ENCODE results near the gene BRSK1. TPM values are rescaled to one million over a fixed set of nuclear protein-coding genes. Genes with fewer than 3 reads are reported as not detected.

Gene BRSK1
- total and polyA plus RNA-seq, 7 donors, result 0.14 to 1.1 (median 0.77) TPM

DNA sequence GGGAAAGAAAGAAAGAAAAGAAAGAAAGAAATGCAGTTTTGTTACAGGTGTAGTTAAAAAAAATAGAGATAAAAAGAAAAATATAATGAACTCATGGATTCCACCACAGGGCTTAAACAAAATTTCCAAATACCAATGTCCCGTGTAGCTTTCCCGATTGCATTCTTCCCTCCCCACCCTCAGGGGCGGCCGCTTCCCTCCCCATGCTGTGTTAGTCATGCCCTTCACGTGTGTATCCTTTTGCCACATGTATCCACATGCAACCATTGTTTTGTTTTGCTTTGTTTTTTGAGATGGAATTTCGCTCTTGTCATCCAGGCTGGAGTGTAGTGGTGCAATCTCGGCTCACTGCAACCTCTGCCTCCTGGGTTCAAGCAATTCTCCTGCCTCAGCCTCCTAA lies 52.3 kb downstream of the BRSK1 start:
- Histone ChIP-seq H3K4me1 (peaks cover 10% of the 10 kb centered on the region), H3K4me3 (no peak overlapping the region), H3K27me3 (ENCODE audit: insufficient read depth in 3 of 3, low read length in 2 of 3) (peaks cover 0 to 31% (median 0%) of the 10 kb centered on the region in 3 donors), H3K36me3 (ENCODE audit: insufficient read depth in 1 of 2, low read depth in 1 of 2) (no peaks in the 10 kb centered on the region), H3K9me3 (no peaks in the 10 kb centered on the region), H3K27ac (no peak overlapping the region)
- intact Hi-C loops (cut with DNase I), result loop anchor here (5.0 kb wide), 1 partner anchor 34 kb away; no protein-coding TSS in a partner anchor
- ATAC-seq (no peak), DNase-seq (no peak)
- TF ChIP-seq, protein P1, sequence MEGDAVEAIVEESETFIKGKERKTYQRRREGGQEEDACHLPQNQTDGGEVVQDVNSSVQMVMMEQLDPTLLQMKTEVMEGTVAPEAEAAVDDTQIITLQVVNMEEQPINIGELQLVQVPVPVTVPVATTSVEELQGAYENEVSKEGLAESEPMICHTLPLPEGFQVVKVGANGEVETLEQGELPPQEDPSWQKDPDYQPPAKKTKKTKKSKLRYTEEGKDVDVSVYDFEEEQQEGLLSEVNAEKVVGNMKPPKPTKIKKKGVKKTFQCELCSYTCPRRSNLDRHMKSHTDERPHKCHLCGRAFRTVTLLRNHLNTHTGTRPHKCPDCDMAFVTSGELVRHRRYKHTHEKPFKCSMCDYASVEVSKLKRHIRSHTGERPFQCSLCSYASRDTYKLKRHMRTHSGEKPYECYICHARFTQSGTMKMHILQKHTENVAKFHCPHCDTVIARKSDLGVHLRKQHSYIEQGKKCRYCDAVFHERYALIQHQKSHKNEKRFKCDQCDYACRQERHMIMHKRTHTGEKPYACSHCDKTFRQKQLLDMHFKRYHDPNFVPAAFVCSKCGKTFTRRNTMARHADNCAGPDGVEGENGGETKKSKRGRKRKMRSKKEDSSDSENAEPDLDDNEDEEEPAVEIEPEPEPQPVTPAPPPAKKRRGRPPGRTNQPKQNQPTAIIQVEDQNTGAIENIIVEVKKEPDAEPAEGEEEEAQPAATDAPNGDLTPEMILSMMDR (IDR thresholded peaks at IDR 0.05), result no peak
- 62 to 72% (median 66%) methylated on average over 7 of the region's 7 CpGs for WGBS, 3 donors

DNA sequence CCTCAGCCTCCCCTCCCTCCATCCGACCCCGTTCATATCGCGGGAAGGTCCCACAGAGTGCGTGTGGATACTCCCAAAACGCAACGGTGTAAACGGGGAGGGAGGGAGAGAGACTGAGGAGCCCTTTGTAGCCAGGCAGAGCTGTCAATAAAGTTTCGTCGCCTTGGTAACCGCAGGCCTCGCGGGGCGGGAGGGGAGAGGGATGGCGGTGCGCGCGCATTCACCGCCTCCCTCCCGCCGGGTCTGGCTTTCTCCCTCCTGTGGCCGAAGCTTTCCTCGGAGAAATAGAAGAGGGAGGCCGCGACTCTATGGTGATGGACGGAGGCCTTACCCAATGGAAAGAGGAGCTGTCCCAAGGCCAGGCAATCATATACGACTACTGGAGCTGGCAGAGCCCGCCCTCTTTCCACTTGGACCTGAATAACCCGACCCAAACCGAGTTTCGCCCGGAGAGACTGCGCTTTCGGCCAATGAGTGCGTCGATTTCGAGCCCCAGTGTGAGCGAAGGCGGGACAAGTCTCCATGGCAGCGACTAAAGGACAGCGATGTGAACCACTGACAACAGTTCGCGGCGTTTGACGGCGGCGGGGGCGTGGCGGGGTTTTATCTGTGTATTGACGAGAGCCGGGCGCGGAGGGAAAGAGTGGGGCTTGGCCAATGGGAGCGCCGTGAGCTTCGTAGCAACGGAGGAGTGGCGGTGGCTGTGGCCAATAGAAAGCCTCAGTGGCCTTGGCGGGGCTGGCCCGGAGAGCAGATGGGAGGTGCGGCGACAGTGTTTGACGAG lies 55.5 kb downstream of the BRSK1 start, which contains the start of gene KMT5C:
TSS of gene KMT5C (plus strand) at position 772 of the 784 bp plus-strand sequence. CDS start 2,061 bp downstream, outside the sequence.
- WGBS, 3 donors, result 0 to 1% (median 1%) methylated on average over 44 to 63 of the region's 63 CpGs
- Histone ChIP-seq H3K4me1 (peaks cover 12% of the 10 kb centered on the region), H3K4me3 (peak within 1 kb of the TSS; percentile 75), H3K27ac (peak within 1 kb of the TSS; percentile 93), H3K9me3 (no peaks in the 10 kb centered on the region), H3K36me3 (ENCODE audit: insufficient read depth in 1 of 2, low read depth in 1 of 2) (peaks cover 0 to 19% of the 10 kb centered on the region in 2 donors), H3K27me3 (ENCODE audit: insufficient read depth in 3 of 3, low read length in 2 of 3) (peaks cover 0 to 18% (median 0%) of the 10 kb centered on the region in 3 donors)
- TF ChIP-seq, protein P1 (IDR thresholded peaks at IDR 0.05), result peak; percentile 41
- ATAC-seq (peak; percentile 91 to 93 (median 92)), DNase-seq (peak; percentile 100)
- intact Hi-C loops (cut with DNase I), result loop anchor here (5.0 kb wide), 1 partner anchor 37 kb away; no protein-coding TSS in a partner anchor

DNA sequence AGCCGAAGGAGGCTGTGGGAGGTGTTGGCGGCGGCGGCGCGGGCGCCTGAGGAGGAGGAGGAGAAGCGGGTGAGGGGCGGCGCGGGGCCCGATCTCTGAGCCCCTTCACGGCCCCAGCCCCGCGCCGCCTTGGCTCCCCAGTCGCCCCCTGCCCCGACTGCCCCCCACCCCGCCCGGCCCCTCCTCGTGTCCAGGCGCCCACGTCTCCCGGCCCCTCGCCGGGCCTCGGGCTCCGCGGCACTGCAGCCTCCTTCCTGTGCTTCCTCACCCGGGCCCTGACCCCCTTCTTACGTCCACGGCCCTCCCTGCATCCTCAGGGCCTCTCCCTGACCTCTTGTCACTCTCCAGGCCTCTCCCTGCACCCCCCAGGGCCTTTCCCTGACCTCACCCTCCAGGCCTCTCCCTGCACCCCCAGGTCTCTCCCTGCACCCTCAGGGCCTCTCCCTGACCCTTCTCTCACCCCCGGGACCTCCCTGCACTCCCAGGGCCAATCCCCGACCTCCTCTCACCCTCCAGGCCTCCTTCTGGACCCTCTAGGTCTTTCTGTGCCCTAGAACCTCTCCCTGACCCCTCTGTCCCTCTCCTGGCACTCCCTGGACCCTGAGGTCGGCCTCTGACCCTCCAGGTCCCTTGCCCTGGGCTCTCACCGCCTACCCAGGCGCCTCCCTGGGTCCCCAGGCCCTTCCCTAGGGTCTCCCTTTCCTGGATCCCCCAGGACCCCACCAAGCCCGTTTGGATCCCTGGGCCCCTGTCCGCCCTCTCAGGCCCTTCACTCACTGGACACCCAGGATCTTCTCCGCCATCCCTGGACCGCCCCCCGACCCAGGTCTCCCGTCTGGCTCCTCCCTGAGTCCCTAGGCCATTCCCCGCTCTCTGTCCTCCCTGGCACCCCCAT lies 56.3 kb downstream of the BRSK1 start:
- 2 to 12% (median 3%) methylated on average over 15 to 44 of the region's 44 CpGs for WGBS, 3 donors
- DNase-seq, result peak in 1 of 2 donors; percentile 34
- intact Hi-C loops (cut with DNase I), result loop anchor here (5.0 kb wide), 2 partner anchors 38 to 42 kb away; partner anchors contain the start of gene TMEM238 (in 1 of the 2)

DNA sequence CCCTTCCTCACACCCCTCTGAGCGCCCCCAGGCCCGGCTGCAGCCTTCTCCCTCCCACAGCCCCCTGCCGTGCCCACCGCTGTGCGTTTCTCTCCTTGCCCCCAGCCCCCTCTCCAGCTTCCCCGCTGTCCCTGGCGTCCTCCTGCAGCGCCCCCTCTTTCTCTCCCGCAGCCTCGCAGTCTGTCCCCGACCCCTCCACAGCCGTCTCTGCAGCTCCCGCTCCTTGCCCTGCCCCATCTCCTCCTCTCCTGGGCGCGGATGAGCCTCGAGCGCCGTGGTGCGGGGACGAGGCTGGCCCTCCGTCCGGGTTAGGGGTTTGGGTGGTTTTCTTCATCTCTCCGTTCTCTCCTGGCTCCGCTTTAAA lies 57.0 kb downstream of the BRSK1 start:
- WGBS, 3 donors, result 2 to 7% (median 5%) methylated on average over 23 to 24 of the region's 24 CpGs
- DNase-seq, result no peak
- Histone ChIP-seq H3K27me3 (ENCODE audit: insufficient read depth in 3 of 3, low read length in 2 of 3) (peaks cover 0 to 6% (median 0%) of the 10 kb centered on the region in 3 donors), H3K9me3 (no peaks in the 10 kb centered on the region), H3K4me3 (peak overlapping the region; percentile 75), H3K27ac (no peak overlapping the region), H3K36me3 (ENCODE audit: insufficient read depth in 1 of 2, low read depth in 1 of 2) (peaks cover 0 to 19% of the 10 kb centered on the region in 2 donors), H3K4me1 (peaks cover 12% of the 10 kb centered on the region)
- intact Hi-C loops (cut with DNase I), result loop anchor here in 1 of 2 donors (5.0 kb wide), 1 partner anchor 42 kb away; the partner anchor contains the start of gene TMEM238
- no peak for ATAC-seq
- TF ChIP-seq, protein P1 (IDR thresholded peaks at IDR 0.05), result no peak

More for the DNA sequence above, 56.3 kb downstream of the BRSK1 start:
- peak overlapping the region; percentile 93 for H3K27ac ChIP-seq
- TF ChIP-seq, protein P1 (IDR thresholded peaks at IDR 0.05), result no peak
- peaks cover 12% of the 10 kb centered on the region for H3K4me1 ChIP-seq
- H3K27me3 ChIP-seq (ENCODE audit: insufficient read depth in 3 of 3, low read length in 2 of 3), result peaks cover 0 to 10% (median 0%) of the 10 kb centered on the region in 3 donors
- H3K36me3 ChIP-seq (ENCODE audit: insufficient read depth in 1 of 2, low read depth in 1 of 2), result peaks cover 0 to 19% of the 10 kb centered on the region in 2 donors
- H3K4me3 ChIP-seq, result peak overlapping the region; percentile 75
- no peak for ATAC-seq
- H3K9me3 ChIP-seq, result no peaks in the 10 kb centered on the region
